Thoracic aorta (tissue), 2 donors: Measurements from ENCODE around the gene P4HB. TPM values are rescaled to one million over a fixed set of nuclear protein-coding genes. Genes with fewer than 3 reads are reported as not detected.
"Not testable (repeated sequence)": the region's sequence is repeated elsewhere in the genome, so short reads cannot be mapped to it uniquely, and the experiment has no call there.

ENCODE experiments used
- ATAC-seq: fragments of 150-250 bp; one replicate; pipeline ENCODE4 v1.8.0; 2017; ENCODE audit warnings: low read depth; ENCODE audit not compliant: insufficient number of reproducible peaks, low FRiP score
- DNase-seq: peaks from one replicate; pipeline ENCODE4 v3.0.0-alpha.2; 2020; ENCODE audit warnings: low spot score
- H3K27ac ChIP-seq, 2 donors: fragments of 200-600 bp; sonication (generic); 1 replicate in 1 of 2; 2 replicates in 1 of 2; pipeline ENCODE4 v1.5.1; 2016; ENCODE audit warnings: mild to moderate bottlenecking in 2 of 2, moderate library complexity in 2 of 2
- H3K27me3 ChIP-seq: fragments of 200-600 bp; sonication (generic); replicated peaks from 2 replicates; pipeline ENCODE4 v1.6.0; 2016; ENCODE audit warnings: mild to moderate bottlenecking; ENCODE audit not compliant: insufficient read depth
- H3K36me3 ChIP-seq: fragments of 200-600 bp; sonication (generic); one replicate; pipeline ENCODE4 v1.5.1; 2016
- H3K4me1 ChIP-seq, 2 donors: fragments of 200-600 bp; sonication (generic); 1 replicate in 1 of 2; 2 replicates in 1 of 2; pipeline versions ENCODE4 v1.5.1 to v1.6.0; 2016; ENCODE audit warnings: low read depth in 2 of 2, mild to moderate bottlenecking in 1 of 2; ENCODE audit not compliant: control insufficient read depth in 1 of 2
- H3K4me3 ChIP-seq: fragments of 200-600 bp; sonication (generic); 2 replicates; pipeline ENCODE4 v1.5.1; 2016; ENCODE audit warnings: mild to moderate bottlenecking
- H3K9me3 ChIP-seq: fragments of 200-600 bp; sonication (generic); 2 replicates; pipeline ENCODE4 v1.5.1; 2016
- CTCF ChIP-seq: fragments of 200-600 bp; sonication (generic); IDR thresholded peaks from one replicate; pipeline ENCODE4 v1.5.1; 2019; ENCODE audit warnings: antibody characterized with exemption
- total RNA-seq, 2 donors: library from RNA; depleted of rRNA; stranded (reverse); fragments of >200 nt; gene quantifications; one replicate each; pipeline versions ENCODE4 v1.1.0 to v1.2.3, GENCODE V29; 2016

P4HB gene
- total RNA-seq, 2 donors from 2014 or later = 515 to 655 TPM

- no peak for ATAC-seq
- Histone ChIP-seq H3K36me3 (peaks cover 51% of the 10 kb centered on the region), H3K27ac (no peak overlapping the region)
These were observed 16.5 kb downstream of the P4HB start for GRCh38 chr17:81843713-81844326.

GRCh38 chr17:81842725-81843504 is 17.4 kb downstream of the P4HB start:
- no peak for TF ChIP-seq CTCF
- ATAC-seq = no peak
- Histone ChIP-seq H3K27me3 (no peaks in the 10 kb centered on the region), H3K36me3 (peaks cover 51% of the 10 kb centered on the region), H3K9me3 (no peaks in the 10 kb centered on the region), H3K4me1 (no peaks in the 10 kb centered on the region), H3K4me3 (no peak overlapping the region), H3K27ac (no peak overlapping the region)
- DNase-seq = no peak

More at GRCh38 chr17:81843713-81844326, 16.5 kb downstream of the P4HB start:
- Histone ChIP-seq H3K27me3 (no peaks in the 10 kb centered on the region), H3K9me3 (no peaks in the 10 kb centered on the region), H3K4me1 (no peaks in the 10 kb centered on the region), H3K4me3 (no peak overlapping the region)
- DNase-seq = no peak
- TF ChIP-seq CTCF = no peak

- ATAC-seq (no peak), DNase-seq (no peak)
- no peak overlapping the region for H3K4me3 ChIP-seq
- no peaks in the 10 kb centered on the region for H3K4me1 ChIP-seq
- no peaks in the 10 kb centered on the region for H3K9me3 ChIP-seq
- peaks cover 48% of the 10 kb centered on the region for H3K36me3 ChIP-seq
- H3K27me3 ChIP-seq = no peaks in the 10 kb centered on the region
- H3K27ac ChIP-seq = no peak overlapping the region
- TF ChIP-seq CTCF = no peak
These were observed 18.0 kb downstream of the P4HB start for GRCh38 chr17:81842378-81842724.

- Histone ChIP-seq H3K4me3 (no peak overlapping the region), H3K27me3 (no peaks in the 10 kb centered on the region), H3K27ac (no peak overlapping the region), H3K4me1 (no peaks in the 10 kb centered on the region), H3K36me3 (peaks cover 43% of the 10 kb centered on the region), H3K9me3 (no peaks in the 10 kb centered on the region)
- no peak for TF ChIP-seq CTCF
- DNase-seq (no peak), ATAC-seq (no peak)
These were observed 18.5 kb downstream of the P4HB start for GRCh38 chr17:81841866-81842265.

GRCh38 chr17:81840826-81841778 is 19.2 kb downstream of the P4HB start:
- H3K36me3 ChIP-seq = peaks cover 35% of the 10 kb centered on the region
- H3K9me3 ChIP-seq = no peaks in the 10 kb centered on the region
- DNase-seq (no peak), ATAC-seq (no peak)
- H3K27ac ChIP-seq = no peak overlapping the region
- no peaks in the 10 kb centered on the region for H3K27me3 ChIP-seq
- TF ChIP-seq CTCF = no peak
- no peak overlapping the region for H3K4me3 ChIP-seq
- H3K4me1 ChIP-seq = no peaks in the 10 kb centered on the region

- not testable (repeated sequence) for DNase-seq, ATAC-seq, H3K27me3 ChIP-seq, H3K27ac ChIP-seq, H3K9me3 ChIP-seq, H3K4me1 ChIP-seq, H3K4me3 ChIP-seq
- H3K36me3 ChIP-seq = peaks cover 25% of the 10 kb centered on the region
These were observed 20.3 kb downstream of the P4HB start for GRCh38 chr17:81840059-81840458.
